SKM-1 treated with dmso at 0.1 percent for 144 hours (cell line): ENCODE data around the gene LRBA.

Source experiments
- DNase-seq: peaks from one replicate; lab custom pipeline; 2025; ENCODE audit not compliant: unreplicated experiment; lab: John Stamatoyannopoulos, UW

LRBA gene

GRCh38 chr4:150256841-150257730, 758.0 kb downstream of the LRBA start:
- no peak for DNase-seq

GRCh38 chr4:150256225-150256620, 758.9 kb downstream of the LRBA start:
- no peak for DNase-seq

DNA sequence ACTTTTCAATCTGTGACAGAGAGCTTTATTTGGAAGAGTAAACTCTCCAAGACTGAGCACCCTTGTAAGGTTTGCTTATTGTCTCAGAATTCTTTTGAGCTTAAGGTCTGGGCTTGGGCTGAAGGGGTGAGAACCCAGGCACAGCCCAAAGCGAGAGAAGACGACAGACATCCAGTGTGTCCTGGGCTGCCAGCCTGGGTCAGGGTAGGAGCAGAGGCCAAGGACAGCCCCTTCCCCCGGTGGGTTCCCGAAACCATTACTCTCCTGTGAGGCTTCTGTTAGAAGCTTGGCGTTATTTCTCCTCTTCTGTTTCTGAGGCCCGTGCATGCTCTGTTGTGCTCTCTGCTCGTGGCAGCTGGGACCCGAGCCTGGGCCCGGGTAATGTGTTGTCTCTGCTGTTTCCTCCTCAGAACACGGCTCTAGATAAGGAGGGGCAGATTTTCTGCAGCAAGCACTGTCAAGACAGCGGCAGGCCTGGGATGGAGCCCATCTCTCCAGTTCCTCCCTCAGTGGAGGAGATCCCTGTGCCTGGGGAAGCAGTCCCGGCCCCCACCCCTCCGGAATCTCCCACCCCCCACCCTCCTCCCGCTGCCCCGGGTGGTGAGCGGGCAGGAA, 759.4 kb downstream of the LRBA start:
- DNase-seq, result no peak

DNA sequence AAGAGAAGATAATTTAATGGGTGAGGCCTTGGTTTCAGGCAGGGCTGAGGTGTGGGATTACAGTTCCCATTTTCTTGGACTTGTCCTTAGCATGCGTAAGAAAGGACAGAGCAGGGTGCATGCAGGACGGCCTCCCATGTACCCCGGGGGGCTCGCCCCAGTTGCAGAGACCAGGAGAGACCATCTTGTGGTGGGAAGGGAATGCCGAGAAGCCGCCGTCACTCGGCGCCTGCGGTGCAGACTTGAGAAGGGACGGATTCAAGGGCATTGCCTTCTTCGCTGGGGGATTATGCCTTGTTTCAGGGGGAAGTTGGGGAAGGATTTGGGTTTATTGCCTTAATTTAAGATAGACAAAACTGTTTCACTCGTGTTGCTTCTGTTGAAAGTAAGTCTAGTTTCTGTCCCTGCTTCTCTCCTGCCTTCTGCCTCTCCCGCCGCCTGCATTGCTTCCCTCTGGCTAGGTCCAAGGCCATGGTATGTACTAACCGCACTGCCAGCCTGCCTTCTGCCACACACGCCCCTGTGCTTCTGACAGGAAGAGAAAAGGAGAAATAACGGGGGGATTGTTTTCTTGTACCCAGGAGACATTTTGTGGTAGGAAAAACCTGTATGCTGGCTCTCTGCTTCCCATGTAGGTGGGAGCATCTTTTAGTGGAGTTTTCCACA, 761.0 kb downstream of the LRBA start:
- no peak for DNase-seq

GRCh38 chr4:150253416-150253815, 761.7 kb downstream of the LRBA start:
- no peak for DNase-seq

DNA sequence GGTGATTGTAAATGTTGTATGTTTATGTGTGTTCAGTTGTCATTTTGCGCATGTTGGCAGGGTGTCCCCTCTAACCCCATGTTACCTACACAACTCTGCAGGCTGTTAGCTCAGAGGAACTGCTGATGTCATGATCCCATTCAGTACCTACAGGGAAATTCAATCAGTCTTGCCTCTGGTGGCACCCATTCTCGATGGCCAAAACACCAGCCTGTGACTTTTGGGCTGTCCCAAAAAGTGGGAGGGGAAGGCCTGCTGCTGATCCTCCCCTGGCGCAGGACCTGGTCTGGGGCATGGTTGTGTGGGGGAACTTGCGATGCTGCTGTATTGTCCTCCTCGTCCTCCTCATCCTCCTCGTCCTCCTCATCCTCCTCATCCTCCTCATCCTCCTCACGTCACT, 762.3 kb downstream of the LRBA start:
- no peak for DNase-seq

- no peak for DNase-seq
Measured at GRCh38 chr4:150252306-150252705, 762.8 kb downstream of the LRBA start.

DNA sequence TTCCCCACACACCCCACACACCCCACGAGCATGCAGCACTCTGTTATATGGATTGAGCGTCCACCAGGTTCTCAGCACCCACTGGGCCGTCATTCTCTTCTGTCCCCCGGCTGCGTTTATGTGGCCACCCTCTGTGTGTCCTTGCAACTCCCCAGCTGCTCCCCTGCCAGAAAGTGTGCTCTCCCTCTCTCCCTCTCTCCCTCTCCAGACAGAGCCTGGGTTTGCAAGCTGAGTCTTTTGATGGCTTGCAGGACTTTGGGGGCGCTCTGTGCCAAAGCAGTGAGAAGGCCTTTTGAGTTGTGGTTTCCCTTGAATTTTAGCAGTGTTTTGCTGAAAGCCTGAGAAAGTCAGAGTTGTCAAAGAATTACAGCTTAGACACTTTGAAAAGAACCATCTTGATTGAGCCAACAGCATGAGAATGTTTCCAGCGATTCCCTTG, 763.3 kb downstream of the LRBA start:
- DNase-seq, result no peak

DNA sequence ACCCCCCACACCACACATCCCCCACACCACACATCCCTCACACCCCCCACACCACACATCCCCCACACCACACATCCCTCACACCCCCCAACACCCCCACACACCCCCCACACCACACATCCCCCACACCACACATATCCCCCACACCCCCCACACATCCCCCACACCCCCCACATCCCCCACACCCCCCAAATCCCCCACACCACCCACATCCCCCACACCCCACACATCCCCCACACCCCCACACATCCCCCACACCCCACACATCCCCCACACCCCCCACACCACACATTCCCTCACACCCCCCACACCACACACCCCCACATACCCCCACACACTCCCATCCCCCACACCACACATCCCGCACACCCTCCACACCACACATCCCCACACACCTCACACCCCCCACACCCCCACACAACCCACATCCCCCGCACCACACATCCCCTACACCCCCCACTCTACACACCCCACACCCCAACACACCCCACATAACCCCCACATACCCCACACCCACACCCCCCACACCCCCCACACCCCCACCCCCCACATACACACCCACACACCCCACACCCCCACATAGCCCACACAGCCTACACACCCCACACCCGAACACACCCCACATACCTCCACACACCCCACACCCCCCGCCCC, 764.0 kb downstream of the LRBA start:
- no peak for DNase-seq

DNA sequence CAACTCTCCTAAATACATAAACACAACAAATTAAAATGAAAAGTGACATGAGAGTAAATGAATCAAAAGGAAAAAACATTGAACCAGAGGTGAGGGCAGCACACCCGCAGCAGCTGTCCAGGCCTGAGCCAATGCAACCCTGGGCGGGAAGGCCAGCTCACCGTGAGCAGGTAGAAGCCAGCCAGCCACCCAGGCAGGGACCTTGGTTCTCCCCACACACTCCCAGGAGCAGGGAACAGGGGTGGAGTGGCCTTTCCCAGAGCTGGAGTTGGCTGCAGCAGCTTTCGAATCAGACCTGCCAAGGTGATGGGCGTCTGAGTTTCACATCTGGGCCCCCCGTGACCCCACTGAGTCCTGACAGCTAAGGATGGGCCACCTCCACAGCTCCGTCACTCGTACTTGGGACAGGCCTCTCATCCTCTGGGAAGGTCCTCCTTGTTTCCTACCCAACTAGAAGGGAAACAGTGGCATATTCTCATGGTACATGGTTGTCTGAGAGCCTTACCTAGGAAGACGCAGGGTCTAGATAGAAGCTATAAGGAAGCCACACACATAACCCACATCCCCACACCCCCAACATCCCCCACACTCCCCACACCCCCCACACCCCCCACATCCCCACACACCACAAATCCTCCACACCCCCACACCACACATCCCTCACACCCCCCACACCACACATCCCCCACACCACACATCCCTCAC, 764.6 kb downstream of the LRBA start:
- no peak for DNase-seq

DNA sequence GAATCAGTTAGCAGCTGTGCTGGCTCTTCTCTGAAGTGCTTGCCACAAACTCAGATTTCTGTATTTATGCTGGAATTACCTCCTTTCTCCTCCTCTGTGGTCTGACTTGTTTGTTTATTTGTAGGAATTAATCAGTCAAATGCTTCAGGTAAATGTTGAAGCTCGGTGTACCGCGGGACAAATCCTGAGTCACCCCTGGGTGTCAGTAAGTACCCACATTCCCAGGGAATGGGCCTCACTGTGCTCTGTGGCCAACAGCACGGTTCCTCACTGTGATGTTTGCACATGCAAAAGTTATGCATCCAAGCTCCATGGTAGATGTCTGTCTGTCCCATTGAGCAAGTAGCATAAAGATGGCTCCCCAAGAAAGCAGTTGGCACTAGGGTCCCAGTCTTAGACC, 766.9 kb downstream of the LRBA start:
- DNase-seq, result no peak

GRCh38 chr4:150247184-150247583, 767.9 kb downstream of the LRBA start:
- DNase-seq, result no peak

- no peak for DNase-seq
Measured at GRCh38 chr4:150244600-150244999, 770.5 kb downstream of the LRBA start.

GRCh38 chr4:150243932-150244331, 771.2 kb downstream of the LRBA start:
- no peak for DNase-seq

- DNase-seq, result peak; percentile 36
Measured at GRCh38 chr4:150242820-150243458, 772.1 kb downstream of the LRBA start.

DNA sequence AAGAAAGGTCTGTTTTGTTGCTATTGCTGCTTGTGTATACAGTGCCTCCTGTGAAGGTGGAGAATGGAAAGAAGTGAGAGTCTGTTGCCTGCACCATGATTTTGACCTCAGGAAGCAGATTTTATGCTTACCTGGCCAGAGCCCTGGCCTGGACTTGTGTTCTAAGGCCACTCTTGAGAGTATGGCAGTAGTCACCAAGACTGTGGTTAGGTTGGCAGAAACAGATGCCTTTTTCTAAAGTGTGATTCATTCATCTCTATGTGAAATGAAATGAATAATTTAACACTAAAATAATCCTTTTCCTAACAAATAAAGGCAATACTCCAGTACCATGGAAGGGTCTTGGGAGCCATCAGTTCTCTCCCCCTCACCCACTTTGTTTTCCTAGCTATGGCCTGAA, 775.1 kb downstream of the LRBA start:
- DNase-seq, result no peak

- no peak for DNase-seq
Measured at GRCh38 chr4:150238591-150238990, 776.5 kb downstream of the LRBA start.

GRCh38 chr4:150237110-150237872, 777.8 kb downstream of the LRBA start:
- DNase-seq, result no peak

DNA sequence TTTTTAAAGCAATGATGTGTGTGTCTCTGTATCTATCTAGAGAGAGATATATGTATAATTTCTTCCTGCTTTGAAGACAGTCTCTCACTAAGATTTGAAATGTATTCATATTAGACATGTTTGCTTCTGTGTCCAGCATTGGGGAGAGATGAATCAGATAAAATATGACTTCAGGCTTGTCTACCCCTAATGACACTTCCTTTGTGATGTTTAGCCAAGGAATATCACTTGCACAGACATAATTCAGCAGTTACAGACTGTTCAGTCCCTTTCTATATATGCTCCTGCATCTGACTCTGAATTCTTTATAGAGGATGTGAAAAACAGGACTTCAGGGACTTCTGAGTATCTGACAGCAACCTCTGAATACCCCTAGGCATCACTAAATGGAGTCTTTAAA, 778.5 kb downstream of the LRBA start:
- no peak for DNase-seq

DNA sequence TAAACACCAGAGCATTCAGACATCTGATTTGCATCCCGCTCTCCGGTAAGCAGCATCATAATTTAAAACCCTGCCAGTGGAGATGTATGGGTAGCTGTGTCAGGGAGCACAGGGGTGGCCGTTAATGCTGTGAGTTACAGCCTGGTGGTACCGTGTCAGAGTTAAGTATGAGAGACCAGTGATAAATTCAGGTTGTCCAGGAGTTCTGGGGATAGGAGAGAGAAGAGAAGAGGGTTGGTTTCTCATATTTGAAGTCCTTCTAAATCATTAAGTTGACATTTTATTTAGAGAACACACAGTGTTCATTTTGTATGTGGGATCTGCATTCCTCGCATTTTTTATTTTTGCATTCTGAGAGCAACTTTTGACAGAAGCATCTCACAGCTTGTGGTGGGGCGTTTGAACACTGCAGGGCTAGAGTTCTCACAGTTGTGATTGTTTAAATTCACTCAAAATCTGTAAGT, 779.2 kb downstream of the LRBA start:
- no peak for DNase-seq
